Posterior vena cava (tissue), 2 donors: ENCODE data around the gene PCGF5. TPM values are rescaled to one million over a fixed set of nuclear protein-coding genes. Genes with fewer than 3 reads are reported as not detected.
"Not testable (repeated sequence)": the region's sequence is repeated elsewhere in the genome, so short reads cannot be mapped to it uniquely, and the experiment has no call there.

Experiments used
- DNase-seq: peaks from one replicate; pipeline ENCODE4 v3.0.0-alpha.2; 2020; ENCODE audit warnings: low spot score
- intact Hi-C, 2 donors: fragments of 100-400 bp; cut with DNase I; formaldehyde crosslinking; loops; one replicate each; pipeline versions ENCODE4 v1.14.1 to v1.14.2; 2022 to 2023
- total RNA-seq, 2 donors: library from RNA; stranded (reverse); fragmentation: NEBNext Ultra II Directional; extraction: Animal tissue kit (Norgen Biotek cat#: 25700); gene quantifications; one replicate each; pipeline ENCODE4 v1.2.1, GENCODE V29; 2021
- donor health status: DM: yes; HTN: yes; CAD: no.
- donor health status: DM: yes; HTN: yes; CAD: no.

Gene PCGF5
- total RNA-seq, 2 donors from 2014 or later: 60.6 to 100 TPM

DNA sequence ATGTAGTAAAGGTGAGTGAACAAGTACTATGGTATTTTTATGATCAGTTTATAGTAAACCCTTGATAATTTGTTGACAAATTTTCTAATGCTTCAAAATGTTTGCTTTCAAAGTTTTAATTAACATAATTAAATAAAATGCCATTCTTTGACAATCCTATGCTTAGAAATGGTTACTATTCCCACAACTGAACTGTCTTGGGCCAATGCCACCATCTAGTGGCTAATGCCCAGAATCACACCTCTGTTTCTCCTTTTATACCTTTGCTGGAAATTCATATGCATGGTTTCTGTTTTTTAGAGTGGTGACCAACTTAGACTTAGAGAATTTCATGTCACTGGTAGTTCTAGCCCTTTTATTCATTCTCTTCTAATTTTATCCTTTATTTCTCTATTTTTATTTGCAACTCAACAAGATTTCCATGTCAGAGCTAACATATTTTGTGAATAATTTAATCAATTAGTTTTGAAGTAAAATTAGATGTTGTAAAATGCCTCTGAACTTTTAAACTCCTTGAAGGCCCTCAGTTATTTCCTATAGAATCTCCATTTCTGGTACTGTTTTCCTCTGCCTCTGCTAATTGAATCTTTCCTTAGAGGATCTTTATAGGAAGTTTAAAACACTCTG is 31.1 kb downstream of the PCGF5 start:
- intact Hi-C loops: loop anchor here (5.0 to 10.0 kb wide), 2 partner anchors 334 to 337 kb away; no protein-coding TSS in a partner anchor
- no peak for DNase-seq

DNA sequence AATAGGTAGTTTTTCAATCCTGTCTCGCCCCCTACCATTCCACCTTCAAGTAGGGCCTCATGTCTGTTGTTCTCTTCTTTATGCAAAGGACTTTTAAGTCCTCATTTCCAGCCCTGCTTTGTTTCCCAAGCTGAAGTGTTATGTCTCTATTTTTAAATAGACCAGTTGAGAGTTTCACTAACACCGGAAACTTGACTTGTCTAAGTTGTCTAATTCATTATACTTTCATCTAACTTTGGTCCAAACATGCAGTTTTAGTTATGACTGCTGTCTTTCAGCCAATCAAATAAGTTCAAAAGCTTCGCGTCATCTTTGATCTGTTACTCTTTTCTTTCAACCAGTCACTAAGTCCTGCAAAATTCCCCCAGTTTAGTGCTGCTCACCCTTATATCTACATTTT is 32.8 kb downstream of the PCGF5 start:
- DNase-seq: no peak
- intact Hi-C loops: loop anchor here (5.0 to 10.0 kb wide), 2 partner anchors 336 to 338 kb away; no protein-coding TSS in a partner anchor

DNA sequence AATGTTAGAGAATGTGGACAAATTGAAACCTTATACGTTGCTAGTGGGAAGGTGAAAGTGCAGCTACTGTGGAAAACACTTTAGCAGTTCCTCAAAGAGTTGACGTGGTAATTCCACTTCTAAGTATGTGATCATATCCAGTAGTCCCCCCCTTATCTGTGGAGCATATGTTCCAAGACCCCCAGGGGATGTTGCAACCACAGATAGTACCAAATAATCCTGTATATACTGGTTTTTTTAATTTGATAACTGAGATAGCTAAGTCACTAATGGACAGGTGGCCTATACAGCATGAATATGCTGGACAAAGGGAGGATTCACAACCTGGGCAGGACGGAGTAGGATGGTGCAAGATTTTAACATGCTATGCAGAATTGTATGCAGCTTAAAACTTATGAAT is 36.8 kb downstream of the PCGF5 start:
- DNase-seq: no peak

DNA sequence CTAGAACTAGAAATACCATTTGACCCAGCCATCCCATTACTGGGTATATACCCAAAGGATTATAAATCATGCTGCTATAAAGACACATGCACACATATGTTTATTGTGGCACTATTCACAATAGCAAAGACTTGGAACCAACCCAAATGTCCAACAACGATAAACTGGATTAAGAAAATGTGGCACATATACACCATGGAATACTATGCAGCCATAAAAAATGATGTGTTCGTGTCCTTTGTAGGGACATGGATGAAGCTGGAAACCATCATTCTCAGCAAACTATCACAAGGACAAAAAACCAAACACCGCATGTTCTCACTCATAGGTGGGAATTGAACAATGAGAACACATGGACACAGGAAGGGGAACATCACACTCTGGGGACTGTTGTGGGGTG is 40.0 kb downstream of the PCGF5 start:
- intact Hi-C loops, DNase-seq: not testable (repeated sequence)

More for the DNA sequence above, 36.8 kb downstream of the PCGF5 start:
- intact Hi-C loops: loop anchor here in 1 of 2 donors (10.0 kb wide), 1 partner anchor 343 kb away; no protein-coding TSS in a partner anchor

DNA sequence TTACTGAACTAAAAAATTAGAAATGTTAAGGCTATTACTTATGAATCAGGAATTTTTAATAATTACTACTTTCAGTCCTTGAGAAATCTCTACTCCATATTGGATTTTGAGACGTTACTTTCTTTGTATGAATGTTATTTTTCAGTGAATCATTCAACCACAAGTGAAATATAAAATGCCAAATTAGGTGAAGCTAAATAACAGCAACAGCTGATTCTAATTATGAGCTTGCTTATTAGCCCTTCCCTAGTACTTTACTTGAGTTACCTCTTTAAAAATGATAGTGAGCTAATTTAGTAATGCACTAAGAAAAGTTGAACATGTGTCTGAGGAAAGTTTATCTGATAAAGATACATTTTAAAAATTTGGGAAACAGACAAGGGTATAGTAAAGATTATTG is 51.4 kb downstream of the PCGF5 start:
- intact Hi-C loops: no loop called here
- no peak for DNase-seq

DNA sequence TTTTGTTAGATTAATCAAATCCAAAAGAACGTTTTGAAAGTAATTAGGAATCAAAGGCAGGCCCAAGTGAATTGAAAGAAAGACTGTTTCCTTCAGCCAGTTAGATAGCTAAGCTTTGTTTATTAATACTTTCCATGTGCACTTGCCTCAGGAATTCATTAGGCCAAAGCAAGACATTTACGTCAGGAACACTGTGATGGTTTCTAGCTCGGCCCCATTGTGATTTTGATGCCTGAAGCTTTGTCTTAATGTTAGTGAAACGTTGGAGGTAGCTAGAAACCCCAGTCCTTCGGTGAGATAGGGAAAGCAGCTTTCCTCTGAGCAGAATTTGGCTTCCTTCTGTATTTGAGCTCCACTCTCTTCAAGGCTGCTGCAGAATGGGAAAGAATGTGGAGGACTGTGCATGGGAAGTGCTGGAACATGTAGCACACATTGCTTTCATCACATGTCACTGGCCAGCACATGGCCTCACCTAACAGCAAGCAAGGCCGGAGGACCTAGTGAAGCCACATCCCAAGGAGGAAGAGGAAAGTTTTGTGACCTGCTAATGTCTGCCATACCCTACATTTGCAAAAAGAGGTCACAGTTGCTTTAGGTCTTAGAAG is 64.1 kb downstream of the PCGF5 start:
- intact Hi-C loops: no loop called here
- no peak for DNase-seq

DNA sequence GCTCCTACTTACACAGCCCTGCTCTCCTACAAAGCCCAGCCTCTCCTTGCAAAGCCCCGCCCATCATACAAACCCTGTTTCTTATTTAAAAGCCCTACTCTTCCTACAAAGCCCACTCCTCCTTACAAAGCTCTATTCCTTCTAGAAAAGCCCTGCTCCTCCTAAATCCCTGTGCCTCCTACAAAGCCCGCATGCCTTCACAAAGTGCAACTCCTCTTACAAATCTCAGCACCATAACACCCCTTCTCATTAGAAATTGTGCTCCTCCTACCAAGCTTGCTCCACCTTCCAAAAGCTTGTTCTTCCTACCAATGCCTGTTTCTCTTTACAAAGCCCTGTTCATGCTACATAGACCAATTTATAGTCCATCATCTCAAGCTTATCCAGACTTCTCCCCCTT is 66.1 kb downstream of the PCGF5 start:
- DNase-seq: no peak
- intact Hi-C loops: no loop called here

DNA sequence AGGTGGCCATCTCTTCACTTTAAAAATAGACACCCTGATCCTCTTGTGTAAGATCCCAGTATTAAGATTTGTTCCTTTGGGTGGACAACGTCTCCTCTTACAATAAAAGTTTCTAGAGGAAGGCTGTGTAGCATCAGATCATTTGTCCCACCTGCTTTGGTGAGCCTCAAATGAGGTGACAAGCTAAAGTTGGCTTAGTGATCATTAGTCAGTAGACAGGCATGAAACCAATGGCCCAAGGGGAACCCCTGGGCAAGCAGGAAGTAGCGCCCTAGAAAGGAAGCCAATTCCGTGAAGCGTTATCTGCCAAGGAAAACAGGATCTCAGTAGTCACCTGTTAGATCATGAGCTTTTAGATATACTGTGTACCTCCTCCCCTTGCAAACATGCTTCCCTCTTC is 66.8 kb downstream of the PCGF5 start:
- intact Hi-C loops: no loop called here
- DNase-seq: no peak

DNA sequence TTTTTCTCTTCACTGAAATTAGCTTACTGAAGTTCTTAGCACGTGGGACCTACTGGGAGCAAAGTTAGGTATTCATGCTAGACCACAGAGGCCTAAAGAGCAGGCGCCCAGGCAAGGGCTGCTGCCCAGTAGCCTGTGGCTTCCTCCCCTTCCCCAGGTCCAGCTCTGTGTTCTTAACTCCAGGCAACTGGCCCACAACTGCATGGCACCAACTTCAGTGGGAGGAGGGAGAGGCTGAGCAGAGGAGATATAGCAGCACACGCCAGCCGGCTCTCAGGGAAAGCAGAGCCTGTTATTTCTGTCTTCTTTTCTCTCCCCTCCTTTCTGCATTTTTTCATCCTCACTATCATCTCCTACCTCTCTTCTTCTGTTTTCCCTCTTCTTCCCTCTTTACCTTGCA is 67.4 kb downstream of the PCGF5 start:
- no peak for DNase-seq
- intact Hi-C loops: no loop called here

DNA sequence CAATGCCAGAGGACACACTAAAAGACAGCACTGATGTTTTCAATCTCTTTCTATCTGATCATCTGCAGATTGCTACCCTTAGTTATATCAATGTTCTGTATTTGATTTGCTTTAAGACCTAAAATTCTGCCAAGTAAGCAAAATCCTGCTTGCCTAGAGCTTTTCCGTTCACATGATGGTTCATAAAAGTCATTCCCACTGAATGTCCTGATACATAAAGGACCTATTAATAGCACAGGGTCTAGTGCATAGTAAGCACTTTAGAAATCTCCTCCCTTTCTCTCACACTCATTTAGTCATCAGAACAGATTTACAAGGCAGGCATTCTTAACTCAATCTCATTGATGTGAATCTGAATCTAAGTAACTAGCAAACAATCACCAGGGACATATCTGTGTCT is 68.8 kb downstream of the PCGF5 start:
- DNase-seq: no peak
- intact Hi-C loops: no loop called here

DNA sequence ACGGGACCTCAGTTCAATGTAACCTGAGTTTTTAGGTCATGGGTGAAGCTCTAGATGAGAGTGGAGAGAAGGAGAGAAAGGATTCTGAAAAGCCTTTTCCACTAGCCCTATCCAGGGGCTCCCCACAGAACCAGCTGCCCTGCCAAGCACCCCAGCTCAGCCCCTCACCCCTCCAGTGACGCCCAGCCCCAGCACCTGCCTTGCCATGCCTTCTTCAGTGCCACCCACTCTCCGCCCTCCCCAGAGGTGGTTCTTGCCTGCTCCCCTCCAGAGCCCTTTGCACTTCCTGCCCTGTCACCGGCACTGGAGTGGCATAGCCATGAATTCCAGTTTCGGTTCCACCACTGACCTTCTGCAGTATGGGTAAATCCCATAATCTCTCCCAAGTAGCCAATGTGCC is 70.1 kb downstream of the PCGF5 start:
- intact Hi-C loops: no loop called here
- no peak for DNase-seq

DNA sequence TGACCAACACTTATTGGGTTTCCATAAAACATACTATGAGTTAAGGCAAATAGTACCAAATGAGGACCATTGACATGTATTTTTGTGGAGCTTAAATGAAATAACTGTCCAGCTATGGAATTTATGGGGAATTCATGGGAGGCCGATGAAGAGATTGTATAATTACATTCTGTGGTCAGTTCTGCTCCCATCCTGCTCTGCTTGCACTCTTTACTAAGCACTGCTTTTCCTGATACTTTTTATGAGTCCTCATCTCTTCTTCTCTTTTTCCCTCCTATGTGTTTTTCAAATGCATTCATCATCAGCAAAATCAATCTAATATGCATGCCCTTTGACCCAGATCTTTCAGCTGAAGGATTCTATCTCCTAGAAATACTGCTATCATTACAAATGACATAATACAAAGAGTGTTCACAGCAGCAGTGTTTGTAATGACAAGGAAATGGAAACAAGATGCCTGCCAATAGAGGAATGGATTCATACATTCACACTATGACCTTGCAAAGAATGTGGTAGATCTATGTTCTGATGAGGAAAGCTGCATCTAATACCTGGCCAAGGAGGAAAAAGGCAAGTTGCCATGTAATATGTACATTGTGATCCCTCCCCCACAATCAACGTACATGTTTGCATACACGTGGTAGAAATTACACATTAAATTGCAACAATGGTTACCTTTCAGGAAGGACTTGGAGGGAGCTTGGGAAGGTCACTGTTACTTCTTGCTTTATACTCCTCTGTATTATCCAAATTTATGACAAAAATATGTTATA is 73.9 kb downstream of the PCGF5 start:
- no peak for DNase-seq
- intact Hi-C loops: no loop called here

DNA sequence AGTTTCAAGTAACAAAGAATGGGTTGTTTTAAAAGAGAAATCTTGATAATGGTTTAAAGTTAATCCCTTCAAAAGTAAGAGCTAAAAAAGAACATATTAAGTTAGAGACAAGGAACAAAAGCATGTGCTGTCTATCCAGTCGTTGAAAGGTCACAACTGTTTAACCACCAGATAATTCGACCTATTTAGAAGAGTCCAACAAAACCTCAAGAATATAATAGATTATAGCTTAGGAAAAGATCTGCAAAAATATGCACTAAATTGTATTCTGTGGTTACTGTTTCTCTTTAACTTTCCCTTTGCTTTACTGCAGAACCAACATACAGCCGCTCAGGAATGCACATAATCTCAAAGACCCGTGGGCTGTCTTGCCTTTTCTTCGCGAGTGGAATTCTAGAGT is 74.9 kb downstream of the PCGF5 start:
- DNase-seq: no peak
- intact Hi-C loops: no loop called here

DNA sequence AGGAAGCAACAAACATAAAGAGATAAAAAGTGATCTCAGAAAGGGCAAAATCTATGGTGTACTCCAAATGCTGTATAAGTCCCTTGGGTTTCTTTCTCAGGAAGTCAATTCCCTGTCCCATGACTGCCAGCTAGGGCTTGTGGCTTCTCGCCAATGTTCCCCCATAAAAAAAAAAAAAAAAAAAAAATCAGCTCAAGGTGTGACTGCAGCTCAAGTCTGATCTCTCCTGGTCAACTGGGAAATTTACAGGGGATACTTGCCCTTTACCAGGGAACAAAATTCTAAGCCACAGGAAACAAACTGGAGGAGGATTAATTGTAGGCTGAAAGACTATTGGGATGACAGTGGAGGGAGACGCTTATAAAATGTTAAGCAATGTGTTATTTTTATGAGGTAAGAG is 76.0 kb downstream of the PCGF5 start:
- intact Hi-C loops: no loop called here

DNA sequence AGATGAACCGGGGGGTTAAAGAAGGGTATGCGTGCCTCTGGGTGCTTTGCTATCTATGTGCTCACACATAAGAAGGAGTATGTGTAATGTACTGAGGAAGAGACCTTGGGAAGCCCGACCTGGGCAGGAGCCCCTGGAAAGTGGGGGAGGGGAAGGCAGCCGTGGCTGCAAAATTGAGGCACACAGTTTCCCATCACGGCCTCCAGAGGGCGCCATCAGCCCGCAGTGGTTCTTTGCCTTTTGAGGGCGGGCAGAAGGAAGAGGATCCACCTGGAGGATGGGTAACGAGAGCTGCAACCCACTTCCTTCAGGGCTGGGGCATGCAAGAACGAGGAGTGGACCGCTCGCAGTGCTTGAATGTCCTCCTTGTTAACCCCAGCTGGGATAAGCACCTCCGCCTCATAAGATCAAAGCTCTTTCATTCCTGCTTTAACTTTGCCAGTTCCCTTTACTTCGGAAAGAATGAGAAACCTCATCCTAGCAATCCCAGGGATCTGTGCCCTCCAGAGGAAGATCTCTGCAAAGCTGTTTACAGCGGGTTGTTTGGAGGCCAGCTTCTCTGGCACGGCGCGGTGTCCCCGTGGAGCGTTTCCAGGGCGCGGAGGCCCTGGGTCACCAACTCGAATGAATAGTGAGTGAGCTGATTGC is 77.9 kb downstream of the PCGF5 start:
- intact Hi-C loops: no loop called here
- DNase-seq: peak; percentile 89

More for the DNA sequence above, 76.0 kb downstream of the PCGF5 start:
- no peak for DNase-seq

DNA sequence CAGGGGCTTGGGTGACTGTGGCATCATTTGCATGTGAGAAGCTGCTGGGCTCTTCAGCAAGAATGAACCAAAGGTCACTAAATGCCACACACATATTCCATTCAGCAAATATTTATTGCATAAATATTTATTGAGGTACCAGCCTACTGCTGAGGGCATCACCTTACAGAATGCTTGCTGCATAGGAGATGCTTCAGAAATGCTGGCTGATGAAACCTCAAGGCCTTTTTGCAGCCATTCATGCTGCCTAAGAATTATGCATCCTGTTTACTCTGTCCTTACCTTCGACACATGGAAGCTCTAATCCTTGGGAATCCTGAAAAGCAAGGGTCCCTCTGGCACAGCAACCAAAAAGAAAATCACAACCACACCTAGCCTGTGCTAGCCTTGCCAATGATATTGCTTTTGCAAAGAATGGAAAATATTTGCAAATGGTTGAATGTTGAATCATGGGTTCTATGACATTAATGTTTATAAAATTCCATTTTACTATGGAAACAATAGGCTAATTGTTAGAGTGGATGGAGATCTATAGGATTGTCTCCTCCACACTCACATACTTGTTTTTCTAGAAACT is 79.6 kb downstream of the PCGF5 start:
- intact Hi-C loops: no loop called here
- DNase-seq: no peak

DNA sequence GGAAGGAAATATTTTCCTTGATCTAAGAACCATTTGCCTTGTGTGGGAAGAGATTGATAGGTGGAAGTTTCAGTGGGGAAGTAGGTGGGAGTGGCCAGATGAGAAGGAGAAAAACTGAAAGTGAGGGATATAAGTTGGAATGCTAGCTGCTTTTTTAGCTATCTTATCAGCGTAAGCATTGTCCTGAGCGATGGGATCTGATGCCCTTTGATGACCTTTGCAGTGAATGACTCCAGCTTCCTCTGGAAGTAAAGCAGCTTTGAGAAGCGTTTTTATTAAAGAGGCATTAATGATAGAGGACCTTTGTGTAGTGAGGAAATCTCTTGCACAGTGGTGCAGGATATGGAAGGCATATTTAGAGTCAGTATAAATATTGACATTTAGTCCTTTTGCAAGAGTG is 82.5 kb downstream of the PCGF5 start:
- intact Hi-C loops, DNase-seq: not testable (repeated sequence)

DNA sequence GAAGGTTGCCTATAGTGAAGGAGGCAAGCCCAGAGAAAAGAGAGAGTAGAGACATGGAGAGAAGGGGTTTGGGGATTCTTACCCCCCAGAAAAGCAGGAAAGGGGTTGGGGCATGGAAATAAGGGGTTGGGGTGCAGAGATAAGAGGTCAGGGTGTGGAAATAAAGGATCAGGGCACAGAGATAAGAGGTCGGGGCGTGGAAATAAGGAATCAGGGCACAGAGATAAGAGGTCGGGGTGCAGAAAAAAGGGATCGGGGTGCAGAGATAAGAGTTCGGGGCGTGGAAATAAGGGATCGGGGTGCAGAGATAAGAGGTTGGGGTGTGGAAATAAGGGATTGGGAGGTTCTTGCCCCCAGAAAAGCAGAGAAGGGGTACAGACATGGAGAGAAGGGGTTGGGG is 85.5 kb downstream of the PCGF5 start:
- DNase-seq, intact Hi-C loops: not testable (repeated sequence)

DNA sequence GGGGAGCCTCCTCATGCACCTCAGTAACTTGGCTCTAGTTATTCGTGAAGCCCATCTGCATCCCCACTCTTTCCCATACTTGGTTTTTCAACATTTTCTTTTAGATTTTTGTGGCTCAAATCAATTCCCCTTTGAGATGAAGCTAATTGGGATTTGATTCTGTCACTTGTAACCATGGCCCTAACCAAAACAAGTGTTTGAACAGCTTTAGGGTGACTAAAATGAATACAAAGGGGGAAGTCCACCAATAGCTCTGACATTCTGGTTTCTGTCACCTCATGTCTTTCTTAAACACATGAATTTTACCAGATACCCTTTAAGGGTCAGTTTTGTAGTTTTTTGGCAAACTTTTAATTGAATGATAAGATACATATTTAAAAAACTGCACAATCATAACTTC is 87.0 kb downstream of the PCGF5 start:
- no peak for DNase-seq
- intact Hi-C loops: no loop called here

DNA sequence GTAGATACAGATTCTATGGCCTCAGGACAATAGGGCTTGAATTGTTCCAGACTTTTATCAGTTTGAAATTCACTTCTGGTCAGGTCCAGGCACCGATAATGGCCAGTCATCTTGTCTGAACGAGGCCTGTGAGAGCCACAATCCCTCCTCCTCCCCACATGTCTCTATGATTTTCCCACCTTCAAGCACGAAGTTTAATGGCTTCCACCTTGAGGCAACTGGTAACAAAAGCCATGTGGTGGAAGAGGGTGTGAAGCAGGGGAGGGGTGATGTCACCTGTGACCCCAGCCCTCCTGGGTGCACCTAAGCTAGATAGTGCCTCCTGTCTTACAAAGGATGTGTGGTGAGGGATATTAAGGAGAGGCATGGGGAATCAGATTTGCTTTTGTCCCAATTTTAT is 89.2 kb downstream of the PCGF5 start:
- intact Hi-C loops: loop anchor here in 1 of 2 donors (5.0 kb wide), 1 partner anchor 692 kb away; no protein-coding TSS in a partner anchor
- DNase-seq: no peak
